GM21576 (cell line): Measurements from ENCODE around the gene MAPKBP1.

ENCODE experiments used
- ATAC-seq: cut with Tn5 transposase; IDR thresholded peaks from one replicate; pipeline ENCODE4 v1.9.1; 2021; ENCODE audit warnings: mild to moderate bottlenecking, moderate library complexity; ENCODE audit not compliant: unreplicated experiment

MAPKBP1 gene

DNA sequence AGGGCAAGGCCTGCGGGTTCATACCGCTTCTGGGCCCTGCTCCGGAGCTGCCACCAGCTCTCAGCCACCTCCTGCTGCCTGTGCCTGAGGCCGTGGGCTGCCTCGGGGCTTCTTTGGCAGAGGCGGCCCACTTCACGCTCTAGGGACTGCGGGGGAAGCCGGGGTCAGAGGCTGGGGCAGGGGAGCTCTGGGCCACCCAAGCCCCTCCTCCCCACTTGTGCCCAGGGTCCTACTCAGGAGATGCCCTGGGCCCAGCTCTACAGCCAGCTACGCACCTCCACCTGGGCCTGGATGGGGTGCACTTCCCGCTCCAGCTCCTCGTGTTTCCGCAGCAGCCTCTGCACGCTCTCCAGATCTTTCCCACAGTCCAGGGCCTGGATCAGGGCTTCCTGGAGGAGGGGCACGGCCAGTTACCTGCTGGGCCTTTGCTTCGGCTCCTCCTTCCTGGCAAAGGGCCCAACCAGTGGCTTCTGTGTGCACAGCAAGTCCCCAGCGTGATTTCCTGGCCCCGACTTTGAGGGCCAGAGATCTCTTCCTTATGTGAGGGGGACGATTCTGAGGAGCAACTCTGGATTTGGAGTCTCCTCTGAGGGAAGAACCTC, 88.3 kb downstream of the MAPKBP1 start:
- no peak for ATAC-seq

DNA sequence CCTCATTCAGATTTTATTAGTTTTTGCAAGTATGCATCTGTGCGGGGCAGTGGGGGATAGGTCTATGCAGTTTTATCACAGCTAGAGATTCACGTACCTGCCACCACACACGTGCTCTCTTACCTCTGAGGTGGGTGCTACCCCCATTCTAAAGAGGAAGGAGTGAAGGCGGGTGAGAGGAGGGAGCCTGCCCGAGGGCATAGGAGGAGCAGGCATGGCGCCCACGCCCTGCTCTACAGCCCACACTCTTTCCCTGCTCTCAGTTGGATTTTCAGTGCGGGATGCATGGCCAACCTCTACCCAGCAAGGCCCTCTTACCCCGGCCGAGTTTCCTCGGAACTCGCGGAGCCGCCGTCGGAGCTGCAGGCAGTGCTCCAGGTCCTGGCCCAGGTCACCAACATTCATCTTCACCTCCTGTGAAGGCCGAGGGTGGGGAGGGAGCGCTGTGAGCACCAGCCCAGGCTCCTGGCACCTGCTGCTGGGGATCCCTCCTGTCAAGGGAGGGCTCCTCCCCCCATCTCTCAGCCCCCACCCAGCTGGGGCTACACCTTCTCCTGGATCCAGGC, 91.3 kb downstream of the MAPKBP1 start:
- no peak for ATAC-seq

DNA sequence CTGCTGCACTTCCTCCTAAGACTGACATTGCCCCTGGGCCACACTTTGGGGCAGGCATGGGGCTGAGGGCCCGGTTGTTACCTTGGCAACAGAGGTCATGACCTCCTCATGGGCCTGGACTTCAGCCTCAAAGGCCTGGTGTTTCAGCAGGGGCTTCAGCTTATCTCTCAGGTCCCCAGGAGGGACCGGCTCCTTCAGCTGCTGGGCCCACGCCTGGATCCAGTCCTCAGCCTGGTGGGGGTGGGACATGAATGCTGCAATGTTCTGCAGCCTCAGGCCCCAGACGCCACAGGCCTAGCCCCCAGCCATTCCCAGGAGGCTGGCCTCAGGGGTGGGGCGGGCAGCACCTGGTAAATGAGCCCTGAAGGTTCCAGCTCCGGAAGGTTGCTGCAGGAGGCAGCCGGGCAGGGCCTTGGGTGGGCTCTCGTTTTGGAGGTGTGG, 92.0 kb downstream of the MAPKBP1 start:
- no peak for ATAC-seq

DNA sequence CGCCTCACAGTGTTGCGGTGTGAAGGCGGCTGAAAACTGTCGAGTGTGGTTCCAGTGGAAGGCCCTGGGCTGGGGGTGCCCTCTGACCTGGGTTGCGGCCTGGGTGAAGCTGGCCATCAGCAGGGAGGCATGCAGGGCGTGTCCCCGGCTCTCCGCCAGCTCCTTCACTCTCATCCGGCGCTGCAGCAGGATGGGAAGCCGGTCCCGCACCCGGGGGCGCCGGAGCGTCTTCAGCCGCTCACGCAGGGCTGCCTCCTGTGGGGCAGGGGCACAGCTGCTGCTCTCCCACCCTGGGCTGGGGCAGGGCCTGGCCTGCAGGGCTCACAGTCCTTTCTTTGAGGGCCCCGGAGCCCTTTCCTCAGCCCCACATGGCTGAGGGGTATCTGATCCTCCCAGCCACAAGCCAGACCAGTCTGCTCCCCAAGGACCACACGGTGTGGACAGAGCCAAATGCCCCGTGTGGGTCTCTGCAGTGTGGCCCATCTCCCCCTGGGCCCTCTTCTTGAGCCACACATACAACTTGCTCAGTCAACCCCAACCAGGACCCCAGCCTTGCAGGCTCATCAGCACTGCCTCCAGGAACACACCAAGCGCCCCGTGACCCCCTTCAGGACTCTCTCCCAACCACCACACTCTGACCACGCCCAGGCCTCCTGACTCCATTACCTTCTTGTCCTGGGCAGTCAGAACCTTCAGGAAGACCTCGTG, 92.7 kb downstream of the MAPKBP1 start:
- ATAC-seq = no peak

DNA sequence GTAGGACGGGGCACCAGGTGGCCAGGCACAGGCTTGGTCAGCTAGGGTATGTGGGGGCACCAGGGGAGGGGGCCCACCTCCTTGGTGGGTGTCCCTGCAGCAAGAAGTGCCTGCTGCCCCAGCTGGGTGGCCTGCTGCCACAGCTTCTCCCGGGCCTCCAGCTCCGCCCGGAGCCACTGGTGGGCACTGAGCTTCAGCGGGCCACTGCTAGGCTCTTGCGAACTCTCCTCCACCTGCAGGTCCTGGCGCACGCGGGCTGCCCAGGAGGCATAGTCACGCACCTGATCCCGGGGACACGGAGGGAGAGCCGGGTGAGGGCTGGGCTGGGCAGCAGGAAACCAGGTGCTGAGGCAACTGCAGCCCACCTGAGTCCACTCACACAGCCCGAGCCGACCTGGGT, 94.0 kb downstream of the MAPKBP1 start:
- ATAC-seq = no peak

DNA sequence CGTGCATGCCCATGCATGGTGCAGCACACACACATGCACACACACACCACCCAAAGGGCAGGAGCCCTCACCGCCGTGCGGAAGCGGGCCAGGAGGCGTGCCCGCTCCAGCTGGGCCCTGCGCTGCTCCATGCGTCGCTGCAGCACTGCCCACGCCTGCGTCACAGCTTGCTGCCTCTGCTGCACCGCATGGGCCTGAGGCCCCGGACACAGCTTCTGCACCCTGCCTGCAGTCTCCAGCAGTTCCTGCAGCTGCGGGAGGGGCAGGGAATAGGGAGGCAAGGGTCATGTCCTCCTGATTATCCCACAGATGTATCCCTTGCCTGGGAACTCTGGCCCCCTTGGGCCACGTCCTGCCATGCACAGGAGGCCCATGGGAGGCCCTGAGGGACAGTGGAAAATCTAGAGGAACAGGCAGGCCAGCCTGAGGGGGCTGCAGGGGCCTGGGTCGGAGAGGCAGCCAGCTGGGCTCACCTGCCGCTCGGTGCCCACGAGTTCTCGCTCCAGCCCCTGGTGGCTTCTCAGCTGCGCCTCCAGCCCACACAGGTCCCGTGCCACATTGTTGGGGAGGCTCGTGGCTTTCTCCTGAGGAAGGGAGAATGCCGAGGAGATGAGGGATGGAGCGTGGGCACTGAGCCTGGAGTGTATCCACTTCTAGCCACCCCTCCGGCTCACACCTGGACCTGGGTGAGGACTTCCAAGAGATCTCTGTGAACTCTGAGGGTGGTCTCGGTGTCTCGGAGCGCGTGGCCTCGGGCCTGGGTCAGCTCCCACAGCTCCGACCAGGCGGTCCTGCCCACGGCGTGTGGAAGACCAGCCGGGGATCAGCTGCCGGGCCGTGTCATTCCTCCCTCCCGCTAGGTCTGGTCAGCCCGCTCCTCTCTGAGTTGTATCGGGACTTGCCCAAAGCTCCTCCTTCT, 95.7 kb downstream of the MAPKBP1 start:
- no peak for ATAC-seq

DNA sequence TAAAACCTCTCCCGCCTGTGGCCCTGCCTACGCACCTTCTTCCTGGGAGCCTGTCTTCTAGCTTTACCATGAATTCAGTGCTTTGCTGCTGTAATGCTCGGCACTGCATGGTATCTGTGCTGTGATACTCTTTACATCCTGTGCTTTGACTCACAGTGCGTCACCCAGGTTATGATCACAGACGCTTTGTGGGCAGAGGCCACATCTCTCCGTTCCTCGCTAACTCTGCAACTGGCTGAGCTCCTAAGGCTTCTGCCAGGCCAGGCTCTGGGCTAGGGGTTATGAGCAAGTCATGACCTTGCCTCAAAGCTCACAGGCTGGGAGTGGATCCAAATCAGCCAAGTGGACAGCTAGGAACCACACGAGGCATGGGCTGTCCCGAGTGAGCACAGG, 96.4 kb downstream of the MAPKBP1 start:
- no peak for ATAC-seq

DNA sequence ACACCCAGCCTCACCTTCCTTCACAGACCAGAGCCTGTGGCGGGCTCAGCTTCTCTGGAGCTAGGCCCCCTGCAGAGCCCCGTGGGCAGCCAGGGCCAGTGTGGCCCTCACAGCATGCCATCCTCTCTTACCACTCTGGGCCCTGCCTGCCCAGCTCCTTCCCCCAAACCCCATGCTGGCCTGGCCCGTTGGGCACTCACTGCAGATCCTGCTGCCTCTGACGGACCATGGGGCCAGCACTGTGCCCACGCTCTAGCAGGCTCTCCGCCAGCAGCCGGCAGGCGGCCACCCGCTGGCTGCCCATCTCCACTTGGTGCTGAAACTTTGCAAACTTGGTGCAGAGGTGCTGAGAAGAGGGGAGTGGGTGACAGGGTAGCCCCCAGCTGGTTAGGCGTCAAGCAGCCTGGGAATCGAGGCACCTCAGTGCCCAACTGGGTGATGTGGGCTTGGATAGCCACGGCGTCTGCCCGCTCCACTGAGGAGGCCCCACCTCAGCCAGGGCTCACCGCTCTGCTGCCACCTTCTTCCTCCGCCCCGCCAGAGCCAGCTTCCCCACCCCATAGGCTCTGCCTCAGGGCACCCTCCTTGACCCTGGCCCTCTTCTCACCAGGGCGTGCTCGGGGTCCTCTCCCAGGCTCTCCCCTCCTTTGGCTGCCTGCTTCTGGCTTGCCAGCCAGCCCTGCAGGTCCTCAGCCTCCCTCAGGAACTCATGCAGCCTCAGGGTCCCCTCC, 97.1 kb downstream of the MAPKBP1 start:
- no peak for ATAC-seq

DNA sequence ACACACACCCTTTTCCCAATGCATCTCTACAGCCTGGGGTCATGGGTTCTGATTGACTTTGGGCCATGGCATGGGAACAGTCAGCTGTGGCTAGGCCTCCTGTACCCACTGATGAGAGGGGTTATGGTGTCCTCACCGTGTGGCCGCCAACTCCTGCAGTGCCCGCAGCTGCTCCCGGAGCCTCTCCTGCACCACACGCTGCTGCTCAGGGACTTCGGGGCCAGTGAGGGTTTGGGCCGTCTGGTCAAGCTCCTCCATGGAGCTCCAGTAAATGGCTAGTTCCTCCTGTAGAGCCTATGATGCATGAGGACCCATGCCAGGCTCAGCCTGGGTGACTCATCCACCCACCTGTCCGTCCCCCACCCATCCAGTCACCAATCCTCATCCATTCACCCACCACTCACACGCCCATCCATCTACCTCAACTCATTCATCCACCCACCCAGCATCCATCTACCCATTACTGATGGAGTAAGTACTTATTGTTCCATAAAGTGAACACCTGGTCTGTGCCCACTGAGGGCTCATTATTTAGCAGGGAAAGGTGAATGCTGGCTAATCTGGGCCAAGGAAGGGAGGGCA, 98.0 kb downstream of the MAPKBP1 start:
- no peak for ATAC-seq

DNA sequence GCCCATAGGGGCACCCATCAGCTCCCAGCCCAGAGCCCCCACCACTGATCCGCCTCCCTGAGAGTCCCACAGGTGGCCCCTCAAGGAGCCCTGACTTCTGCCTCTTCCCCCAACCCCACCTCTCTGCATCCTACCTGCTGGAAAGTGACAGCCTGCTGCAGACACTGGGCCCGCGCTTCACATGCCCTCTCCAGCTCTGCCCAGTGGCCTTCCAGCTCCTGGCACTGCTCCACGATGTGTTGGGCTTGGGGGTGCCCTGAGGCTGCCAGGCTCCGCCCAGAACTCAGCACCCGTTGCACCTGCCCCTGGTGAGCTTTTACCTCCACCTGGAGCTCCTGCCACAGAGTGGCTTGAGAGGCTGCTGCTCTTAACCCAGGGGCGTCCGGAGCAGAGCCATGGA, 99.4 kb downstream of the MAPKBP1 start:
- no peak for ATAC-seq

DNA sequence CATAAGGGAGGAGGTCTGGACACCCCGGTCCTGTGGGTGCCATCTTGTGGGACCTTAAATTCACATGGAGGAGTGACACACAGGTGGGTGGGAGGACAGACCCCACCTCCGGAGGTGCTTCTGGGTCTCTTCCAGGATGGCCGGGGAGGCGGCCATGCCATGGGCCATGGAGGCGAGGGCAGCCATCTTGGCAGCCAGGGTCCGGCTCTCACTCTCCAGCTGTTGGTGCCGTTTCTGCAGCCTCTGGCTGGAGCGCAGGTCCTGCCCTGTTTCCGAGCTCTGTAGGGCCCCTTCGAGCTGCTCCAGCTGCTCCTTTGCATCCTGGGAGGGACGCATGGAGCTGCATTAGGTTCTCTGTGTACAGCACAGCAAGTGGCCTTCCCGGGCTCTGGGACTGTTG, 100.5 kb downstream of the MAPKBP1 start:
- ATAC-seq = no peak

DNA sequence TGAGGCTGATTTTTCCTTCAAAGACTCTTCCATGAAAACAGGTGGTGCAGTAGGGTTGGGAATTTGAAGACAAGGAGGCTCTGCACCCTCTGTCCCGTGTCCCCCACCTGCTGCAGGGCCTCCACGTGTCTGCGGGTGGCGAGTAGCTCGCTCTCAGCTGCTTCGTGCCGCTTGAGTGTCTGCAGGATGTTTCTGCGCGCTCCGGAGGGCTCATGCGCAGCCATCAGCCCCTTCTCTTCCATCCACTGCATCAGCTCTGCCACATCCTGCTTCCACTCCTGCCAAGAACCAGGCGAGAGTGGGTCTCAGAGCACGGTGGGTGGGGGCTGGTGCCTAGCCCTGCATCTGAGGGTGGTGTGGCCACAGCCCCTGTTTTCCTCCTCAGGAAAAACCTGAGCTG, 101.7 kb downstream of the MAPKBP1 start:
- no peak for ATAC-seq

DNA sequence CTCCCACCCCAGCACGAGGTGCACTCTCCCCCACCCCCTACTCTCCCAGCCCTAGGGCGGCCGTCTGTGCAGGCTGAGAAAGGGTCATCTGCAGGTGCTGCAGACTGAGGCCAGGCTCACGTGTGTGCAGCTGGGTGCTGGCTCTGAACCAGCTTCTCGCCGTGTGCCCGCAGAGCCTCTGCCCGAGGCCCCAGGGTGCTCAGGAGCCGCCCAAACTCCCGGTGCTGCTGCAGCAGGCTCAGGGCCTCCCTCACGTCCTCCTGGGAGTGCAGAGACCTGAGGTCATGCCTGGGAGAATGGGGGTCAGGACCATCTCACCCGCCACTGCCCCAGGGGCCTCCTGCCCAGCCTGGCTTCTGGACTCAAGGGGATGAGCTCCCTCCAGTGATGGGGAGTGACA, 102.4 kb downstream of the MAPKBP1 start:
- ATAC-seq = no peak
